ENCODE results near the gene SETD2. TPM values are rescaled to one million over a fixed set of nuclear protein-coding genes. Genes with fewer than 3 reads are reported as not detected.
A peak's percentile ranks its signal among the peaks of the same experiment; 100 is the strongest.

The SETD2 gene
- total RNA-seq, 1 experiment from 2014 or later: 60.8 TPM

DNA sequence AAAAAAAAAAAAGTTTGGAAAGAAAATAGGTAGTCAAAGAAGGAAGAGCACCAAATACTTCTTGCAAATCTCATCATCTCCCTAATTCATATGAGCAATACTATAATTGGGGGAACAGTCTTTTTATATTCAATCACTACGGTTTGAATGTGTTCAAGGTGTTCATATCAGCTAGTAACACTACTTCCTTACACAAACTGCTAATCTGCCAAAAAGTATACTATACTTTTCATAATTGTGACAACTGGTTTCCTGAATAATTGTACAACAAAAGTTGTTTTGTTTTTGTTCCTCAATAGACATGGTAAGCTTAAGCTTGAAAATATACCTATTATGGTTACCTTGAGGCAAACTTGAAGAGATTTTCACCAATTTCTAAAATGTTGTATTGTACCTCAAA is 12.1 kb downstream of the SETD2 start:
- H3K4me3 Mint-ChIP-seq: no peak overlapping the region

More for the DNA sequence above, 12.1 kb downstream of the SETD2 start:
- Histone ChIP-seq H4K5ac (ENCODE audit: insufficient read length, low read depth, low read length) (no peak overlapping the region), H2BK12ac (ENCODE audit: insufficient read length, low read depth, low read length) (no peak overlapping the region), H3K79me1 (ENCODE audit: insufficient read depth, low read depth, low read length, poor library complexity, severe bottlenecking) (peaks cover 5% of the 10 kb centered on the region), H2AK5ac (ENCODE audit: insufficient read length, low read length) (no peak overlapping the region), H3K27me3 (ENCODE audit: insufficient read depth, low read length) (no peaks in the 10 kb centered on the region), H3K23me2 (ENCODE audit: insufficient read length, low read depth, low read length, poor library complexity, severe bottlenecking) (no peaks in the 10 kb centered on the region), H2BK120ac (ENCODE audit: low read depth, low read length, poor library complexity, severe bottlenecking) (no peak overlapping the region), H2BK15ac (ENCODE audit: low read depth, low read length) (no peak overlapping the region), H3K4me1 (ENCODE audit: insufficient read depth, low read length) (peaks cover 6% of the 10 kb centered on the region), H3K14ac (ENCODE audit: insufficient read depth, low read length) (no peak overlapping the region), H3K23ac (ENCODE audit: insufficient read length, low read depth, low read length) (no peak overlapping the region), H3K18ac (ENCODE audit: insufficient read length, low read depth, low read length) (no peak overlapping the region), H3K56ac (ENCODE audit: insufficient read length, low read depth, low read length) (no peak overlapping the region), H3K9ac (ENCODE audit: extremely low read depth, insufficient read length, low read length) (no peak overlapping the region), H4K8ac (replicated peaks; ENCODE audit: insufficient read length, low read depth, low read length) (no peak overlapping the region), H4K91ac (ENCODE audit: insufficient read length, low read depth, low read length) (no peak overlapping the region), H4K20me1 (ENCODE audit: control insufficient read depth, insufficient read depth, insufficient read length) (no peaks in the 10 kb centered on the region), H3K79me2 (ENCODE audit: insufficient read depth, low read length) (peaks cover 30% of the 10 kb centered on the region; the same call in 1 of the 2 replicates), H2AFZ (ENCODE audit: low read length) (no peak overlapping the region), H2BK20ac (ENCODE audit: low read depth, low read length, poor library complexity, severe bottlenecking) (no peak overlapping the region), H3T11ph (ENCODE audit: low read length) (no peak overlapping the region), H2BK5ac (ENCODE audit: insufficient read length, low read length) (no peak overlapping the region), H3K4me2 (ENCODE audit: insufficient read depth, insufficient read length, low read length) (no peak overlapping the region), H3K9me3 (ENCODE audit: control insufficient read depth, low read depth, low read length) (no peaks in the 10 kb centered on the region), H3K4ac (ENCODE audit: low read depth, low read length) (no peak overlapping the region), H3K27ac (ENCODE audit: insufficient read length, low read depth, low read length) (no peak overlapping the region)
- WGBS (ENCODE audit: extremely low coverage, insufficient read length, low lambda C conversion rate): no CpG with 5 or more reads among the region's 1 CpG
- H3K9me3 Mint-ChIP-seq: no peaks in the 10 kb centered on the region; a peak in 2 of 5 replicates
- H3K4me1 Mint-ChIP-seq: peaks cover 29 to 31% of the 10 kb centered on the region in 2 experiments
- H3K36me3 Mint-ChIP-seq (ENCODE audit: insufficient read depth in 1 of 3, low read depth in 3 of 3): peaks cover 0 to 10% (median 5%) of the 10 kb centered on the region in 3 experiments; a peak in 6 of 7 replicates
- no peaks in the 10 kb centered on the region for H3K27me3 Mint-ChIP-seq (ENCODE audit: low read depth)
- 0 out of 7 replicates have a peak overlapping the region, but pooled peaks of 1 of the 3 experiments have one; percentile 11 for H3K27ac Mint-ChIP-seq
- no peak for DNase-seq
- TF ChIP-seq, protein P1, sequence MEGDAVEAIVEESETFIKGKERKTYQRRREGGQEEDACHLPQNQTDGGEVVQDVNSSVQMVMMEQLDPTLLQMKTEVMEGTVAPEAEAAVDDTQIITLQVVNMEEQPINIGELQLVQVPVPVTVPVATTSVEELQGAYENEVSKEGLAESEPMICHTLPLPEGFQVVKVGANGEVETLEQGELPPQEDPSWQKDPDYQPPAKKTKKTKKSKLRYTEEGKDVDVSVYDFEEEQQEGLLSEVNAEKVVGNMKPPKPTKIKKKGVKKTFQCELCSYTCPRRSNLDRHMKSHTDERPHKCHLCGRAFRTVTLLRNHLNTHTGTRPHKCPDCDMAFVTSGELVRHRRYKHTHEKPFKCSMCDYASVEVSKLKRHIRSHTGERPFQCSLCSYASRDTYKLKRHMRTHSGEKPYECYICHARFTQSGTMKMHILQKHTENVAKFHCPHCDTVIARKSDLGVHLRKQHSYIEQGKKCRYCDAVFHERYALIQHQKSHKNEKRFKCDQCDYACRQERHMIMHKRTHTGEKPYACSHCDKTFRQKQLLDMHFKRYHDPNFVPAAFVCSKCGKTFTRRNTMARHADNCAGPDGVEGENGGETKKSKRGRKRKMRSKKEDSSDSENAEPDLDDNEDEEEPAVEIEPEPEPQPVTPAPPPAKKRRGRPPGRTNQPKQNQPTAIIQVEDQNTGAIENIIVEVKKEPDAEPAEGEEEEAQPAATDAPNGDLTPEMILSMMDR (conservative IDR thresholded peaks at IDR 0.05): no peak

All from H9 (cell line).